Panc1 (cell line): Measurements from ENCODE around the gene FTSJ3.

Experiments
- CTCF ChIP-seq: fragments of 450-650 bp; IDR thresholded peaks from 2 replicates; pipeline ENCODE4 v1.5.1; 2017; ENCODE audit warnings: mild to moderate bottlenecking
- POLR2AphosphoS5 ChIP-seq: IDR thresholded peaks from 2 replicates; pipeline ENCODE4 v1.6.1; 2012; ENCODE audit warnings: mild to moderate bottlenecking, low read depth, low read length, moderate library complexity
- REST ChIP-seq, 2 experiments: IDR thresholded peaks; 2 replicates each; pipeline ENCODE4 v1.6.1; 2011 to 2012; ENCODE audit warnings: low read depth in 2 of 2, control low read depth in 1 of 2, low read length in 1 of 2, mild to moderate bottlenecking in 1 of 2, moderate library complexity in 1 of 2; ENCODE audit not compliant: insufficient read depth in 1 of 2

- TF ChIP-seq CTCF (no peak), POLR2AphosphoS5 (peak; percentile 71), REST (IDR thresholded peaks at IDR 0.05; ENCODE audit: insufficient read depth in 1 of 2, low read depth in 2 of 2, low read length in 1 of 2) (no peak)
Measured at GRCh38 chr17:63842540-63843386, 15.3 kb upstream of the FTSJ3 start, which contains the start of gene SMARCD2.
